ENCODE measurements around the gene SLIT1.

SLIT1 gene

DNA sequence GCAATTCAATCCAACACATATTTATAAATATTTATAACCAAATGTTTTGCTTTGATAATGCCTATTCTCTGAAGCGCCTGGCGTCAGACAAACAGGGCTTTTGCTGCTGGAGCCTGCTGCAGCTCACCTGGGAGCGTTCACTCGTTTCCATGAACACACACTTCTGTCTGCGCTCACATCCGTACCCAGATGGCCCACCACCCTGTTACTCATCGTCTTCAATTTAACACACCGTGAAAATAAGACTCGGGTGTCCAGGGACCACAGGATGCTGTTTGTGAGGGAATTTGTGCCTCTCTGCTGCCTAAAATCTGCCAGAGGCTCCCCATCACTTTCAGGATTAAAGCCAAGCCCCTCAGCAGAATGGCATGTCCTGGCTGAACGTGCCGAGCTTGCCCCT, 74.1 kb downstream of the SLIT1 start:
- 75% methylated on average over 11 of the region's 11 CpGs for WGBS
- no peak overlapping the region for H3K27ac ChIP-seq (ENCODE audit: low read length, poor library complexity, severe bottlenecking)
- H3K23ac ChIP-seq (ENCODE audit: low read length in 2 of 2): no peak overlapping the region

DNA sequence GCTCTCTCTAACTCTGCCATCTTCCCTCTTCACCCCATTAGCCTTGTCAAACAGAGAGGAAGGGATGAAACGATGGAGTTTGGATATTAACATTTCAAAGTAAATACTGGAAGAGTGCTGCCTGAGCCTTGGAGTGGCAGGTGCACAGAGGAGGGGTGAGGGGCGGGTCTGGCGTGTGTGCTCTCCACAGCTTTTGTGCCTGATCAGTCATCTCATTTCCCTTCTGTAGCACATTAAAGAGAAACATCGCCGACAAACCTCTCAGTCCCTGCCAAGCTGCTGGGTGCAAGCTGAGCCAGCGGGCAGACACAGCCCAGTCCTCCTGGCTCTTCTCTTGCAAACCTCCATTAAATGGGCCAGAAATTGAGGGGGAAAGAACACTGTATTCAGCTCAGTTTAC, 76.2 kb downstream of the SLIT1 start:
- H4K8ac ChIP-seq (ENCODE audit: low read length): no peak overlapping the region
- peaks cover 50 to 79% of the 10 kb centered on the region in 2 experiments for H3K27me3 ChIP-seq (ENCODE audit: control insufficient read depth in 1 of 2, insufficient read depth in 1 of 2, low read length in 2 of 2)

More for the DNA sequence above, 74.1 kb downstream of the SLIT1 start:
- H3K4ac ChIP-seq (ENCODE audit: low read depth in 1 of 2, low read length in 2 of 2): no peak overlapping the region
- no peak overlapping the region for H3K4me2 ChIP-seq (ENCODE audit: low read length, poor library complexity, severe bottlenecking)
- no peak overlapping the region for H2AFZ ChIP-seq (ENCODE audit: low read depth, low read length)
- no peaks in the 10 kb centered on the region for H3K4me1 ChIP-seq (ENCODE audit: control insufficient read depth, insufficient read depth, low read depth, low read length)
- H2BK120ac ChIP-seq (ENCODE audit: low read depth, low read length): no peak overlapping the region
- H3K79me1 ChIP-seq (replicated peaks; ENCODE audit: low read length, poor library complexity, severe bottlenecking): no peaks in the 10 kb centered on the region
- no peak overlapping the region for H4K8ac ChIP-seq (ENCODE audit: low read length)
- no peak for DNase-seq
- no peak overlapping the region for H2BK5ac ChIP-seq (ENCODE audit: low read depth, low read length, poor library complexity, severe bottlenecking)
- H3K4me3 ChIP-seq (ENCODE audit: insufficient read depth in 1 of 2, low read depth in 1 of 2, low read length in 2 of 2): no peak overlapping the region
- H2AK5ac ChIP-seq (ENCODE audit: low read length, severe bottlenecking): no peak overlapping the region
- no peak overlapping the region for H3K9ac ChIP-seq (ENCODE audit: low read length)
- H2BK15ac ChIP-seq (ENCODE audit: low read depth, poor library complexity, severe bottlenecking): no peak overlapping the region
- no peaks in the 10 kb centered on the region for H3K36me3 ChIP-seq (ENCODE audit: control insufficient read depth in 1 of 2, insufficient read depth in 2 of 2, low read depth in 1 of 2, low read length in 2 of 2)
- H3K18ac ChIP-seq (ENCODE audit: low read depth in 1 of 2, low read length in 2 of 2): no peak overlapping the region
- H2BK12ac ChIP-seq (ENCODE audit: low read length in 2 of 2): no peak overlapping the region
- peaks cover 55 to 77% of the 10 kb centered on the region in 2 experiments for H3K27me3 ChIP-seq (ENCODE audit: control insufficient read depth in 1 of 2, insufficient read depth in 1 of 2, low read length in 2 of 2)
- H3K9me3 ChIP-seq (ENCODE audit: control insufficient read depth, low read length): no peaks in the 10 kb centered on the region
- H4K91ac ChIP-seq (ENCODE audit: low read length): no peak overlapping the region
- H3K14ac ChIP-seq (ENCODE audit: low read length in 2 of 2): no peak overlapping the region

DNA sequence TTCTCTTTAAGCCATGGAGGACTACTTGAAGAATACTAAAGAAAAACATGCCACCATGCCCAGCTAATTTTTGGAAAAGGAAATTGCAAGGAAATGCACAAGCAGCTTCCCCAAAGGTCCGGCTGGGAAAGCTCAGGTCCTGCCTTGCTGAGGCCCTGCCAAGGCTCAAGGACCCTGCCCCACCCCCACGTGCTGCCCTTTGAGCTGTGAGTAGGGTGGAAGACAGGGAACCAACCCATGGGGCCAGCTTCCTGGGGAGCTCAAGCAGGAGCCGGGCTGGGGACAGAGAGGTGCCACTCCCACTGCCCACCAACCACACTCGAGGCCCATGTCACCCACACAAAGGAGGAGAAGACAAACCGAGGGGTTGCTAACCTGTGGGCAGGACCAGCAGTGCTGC, 78.2 kb downstream of the SLIT1 start:
- 62% methylated on average over 5 of the region's 5 CpGs for WGBS
- H3K4me1 ChIP-seq (ENCODE audit: control insufficient read depth, insufficient read depth, low read depth, low read length): no peaks in the 10 kb centered on the region
- no peak overlapping the region for H3K4me2 ChIP-seq (ENCODE audit: low read length, poor library complexity, severe bottlenecking)
- H2AK5ac ChIP-seq (ENCODE audit: low read length, severe bottlenecking): no peak overlapping the region
- H3K23ac ChIP-seq (ENCODE audit: low read length in 2 of 2): no peak overlapping the region
- H2AFZ ChIP-seq (ENCODE audit: low read depth, low read length): no peak overlapping the region
- H4K91ac ChIP-seq (ENCODE audit: low read length): no peak overlapping the region
- H3K9ac ChIP-seq (ENCODE audit: low read length): no peak overlapping the region
- no peak overlapping the region for H4K8ac ChIP-seq (ENCODE audit: low read length)
- no peak overlapping the region for H3K18ac ChIP-seq (ENCODE audit: low read depth in 1 of 2, low read length in 2 of 2)
- peaks cover 58 to 88% of the 10 kb centered on the region in 2 experiments for H3K27me3 ChIP-seq (ENCODE audit: control insufficient read depth in 1 of 2, insufficient read depth in 1 of 2, low read length in 2 of 2)
- H2BK15ac ChIP-seq (ENCODE audit: low read depth, poor library complexity, severe bottlenecking): no peak overlapping the region
- H3K27ac ChIP-seq (ENCODE audit: low read length, poor library complexity, severe bottlenecking): no peak overlapping the region
- no peak overlapping the region for H2BK12ac ChIP-seq (ENCODE audit: low read length in 2 of 2)
- H3K4ac ChIP-seq (ENCODE audit: low read depth in 1 of 2, low read length in 2 of 2): no peak overlapping the region
- H2BK120ac ChIP-seq (ENCODE audit: low read depth, low read length): no peak overlapping the region
- DNase-seq: no peak
- no peak overlapping the region for H2BK5ac ChIP-seq (ENCODE audit: low read depth, low read length, poor library complexity, severe bottlenecking)
- no peaks in the 10 kb centered on the region for H3K79me1 ChIP-seq (replicated peaks; ENCODE audit: low read length, poor library complexity, severe bottlenecking)
- no peaks in the 10 kb centered on the region for H3K36me3 ChIP-seq (ENCODE audit: control insufficient read depth in 1 of 2, insufficient read depth in 2 of 2, low read depth in 1 of 2, low read length in 2 of 2)
- no peak overlapping the region for H3K14ac ChIP-seq (ENCODE audit: low read length in 2 of 2)
- no peaks in the 10 kb centered on the region for H3K9me3 ChIP-seq (ENCODE audit: control insufficient read depth, low read length)
- no peak overlapping the region for H3K4me3 ChIP-seq (ENCODE audit: insufficient read depth in 1 of 2, low read depth in 1 of 2, low read length in 2 of 2)

More for the DNA sequence above, 76.2 kb downstream of the SLIT1 start:
- H4K91ac ChIP-seq (ENCODE audit: low read length): no peak overlapping the region
- no peak overlapping the region for H2BK15ac ChIP-seq (ENCODE audit: low read depth, poor library complexity, severe bottlenecking)
- no peak overlapping the region for H2AFZ ChIP-seq (ENCODE audit: low read depth, low read length)
- H3K9ac ChIP-seq (ENCODE audit: low read length): no peak overlapping the region
- no peaks in the 10 kb centered on the region for H3K36me3 ChIP-seq (ENCODE audit: control insufficient read depth in 1 of 2, insufficient read depth in 2 of 2, low read depth in 1 of 2, low read length in 2 of 2)
- no peak overlapping the region for H3K4me2 ChIP-seq (ENCODE audit: low read length, poor library complexity, severe bottlenecking)
- no peak overlapping the region for H3K18ac ChIP-seq (ENCODE audit: low read depth in 1 of 2, low read length in 2 of 2)
- H2BK12ac ChIP-seq (ENCODE audit: low read length in 2 of 2): no peak overlapping the region
- 95% methylated on average over 4 of the region's 6 CpGs for WGBS
- H3K79me1 ChIP-seq (replicated peaks; ENCODE audit: low read length, poor library complexity, severe bottlenecking): no peaks in the 10 kb centered on the region
- no peak overlapping the region for H3K4ac ChIP-seq (ENCODE audit: low read depth in 1 of 2, low read length in 2 of 2)
- H3K4me3 ChIP-seq (ENCODE audit: insufficient read depth in 1 of 2, low read depth in 1 of 2, low read length in 2 of 2): no peak overlapping the region
- no peak overlapping the region for H3K14ac ChIP-seq (ENCODE audit: low read length in 2 of 2)
- no peak overlapping the region for H2AK5ac ChIP-seq (ENCODE audit: low read length, severe bottlenecking)
- H2BK5ac ChIP-seq (ENCODE audit: low read depth, low read length, poor library complexity, severe bottlenecking): no peak overlapping the region
- H3K27ac ChIP-seq (ENCODE audit: low read length, poor library complexity, severe bottlenecking): no peak overlapping the region
- no peaks in the 10 kb centered on the region for H3K4me1 ChIP-seq (ENCODE audit: control insufficient read depth, insufficient read depth, low read depth, low read length)
- DNase-seq: no peak
- H2BK120ac ChIP-seq (ENCODE audit: low read depth, low read length): no peak overlapping the region
- H3K9me3 ChIP-seq (ENCODE audit: control insufficient read depth, low read length): no peaks in the 10 kb centered on the region
- no peak overlapping the region for H3K23ac ChIP-seq (ENCODE audit: low read length in 2 of 2)

DNA sequence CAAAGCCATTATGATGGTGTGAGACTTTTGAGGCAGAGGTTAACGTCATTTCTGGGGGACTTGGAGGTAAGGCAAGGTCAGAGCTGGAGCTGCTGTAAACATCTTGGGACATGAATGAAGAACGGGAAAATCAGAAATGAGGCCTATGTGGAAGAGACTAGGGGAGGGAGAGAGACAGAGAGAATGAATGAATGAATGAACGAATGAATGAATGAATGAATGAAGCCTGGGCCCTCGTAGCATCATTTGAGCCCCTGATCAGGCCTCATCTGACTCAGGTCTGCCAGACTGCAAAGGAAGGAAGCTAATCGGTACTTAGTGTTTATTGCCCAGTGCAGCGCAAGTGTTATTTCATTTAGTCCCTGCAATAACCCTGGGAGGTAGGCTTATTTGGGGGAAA, 79.6 kb downstream of the SLIT1 start:
- Histone ChIP-seq H3K79me1 (replicated peaks; ENCODE audit: low read length, poor library complexity, severe bottlenecking) (no peaks in the 10 kb centered on the region), H4K8ac (ENCODE audit: low read length) (no peak overlapping the region), H3K4me2 (ENCODE audit: low read length, poor library complexity, severe bottlenecking) (no peak overlapping the region), H2BK15ac (ENCODE audit: low read depth, poor library complexity, severe bottlenecking) (no peak overlapping the region), H4K91ac (ENCODE audit: low read length) (no peak overlapping the region), H3K23ac (ENCODE audit: low read length in 2 of 2) (no peak overlapping the region), H3K9ac (ENCODE audit: low read length) (no peak overlapping the region), H3K27me3 (ENCODE audit: control insufficient read depth in 1 of 2, insufficient read depth in 1 of 2, low read length in 2 of 2) (peaks cover 53 to 76% of the 10 kb centered on the region in 2 experiments), H3K36me3 (ENCODE audit: control insufficient read depth in 1 of 2, insufficient read depth in 2 of 2, low read depth in 1 of 2, low read length in 2 of 2) (no peaks in the 10 kb centered on the region), H2AFZ (ENCODE audit: low read depth, low read length) (no peak overlapping the region), H3K4ac (ENCODE audit: low read depth in 1 of 2, low read length in 2 of 2) (no peak overlapping the region), H3K27ac (ENCODE audit: low read length, poor library complexity, severe bottlenecking) (no peak overlapping the region), H3K4me1 (ENCODE audit: control insufficient read depth, insufficient read depth, low read depth, low read length) (no peaks in the 10 kb centered on the region), H3K14ac (ENCODE audit: low read length in 2 of 2) (no peak overlapping the region), H2AK5ac (ENCODE audit: low read length, severe bottlenecking) (no peak overlapping the region), H2BK12ac (ENCODE audit: low read length in 2 of 2) (no peak overlapping the region), H3K18ac (ENCODE audit: low read depth in 1 of 2, low read length in 2 of 2) (no peak overlapping the region), H2BK120ac (ENCODE audit: low read depth, low read length) (no peak overlapping the region), H3K4me3 (ENCODE audit: insufficient read depth in 1 of 2, low read depth in 1 of 2, low read length in 2 of 2) (no peak overlapping the region), H3K9me3 (ENCODE audit: control insufficient read depth, low read length) (no peaks in the 10 kb centered on the region), H2BK5ac (ENCODE audit: low read depth, low read length, poor library complexity, severe bottlenecking) (no peak overlapping the region)
- WGBS: 57% methylated on average over 6 of the region's 6 CpGs
- DNase-seq: no peak

Measured in mesenchymal stem cell (in vitro differentiated cells and primary cell).